OCI-LY1 (cell line): ENCODE data around the gene HACD2.

ENCODE experiments used
- H2AFZ ChIP-seq: fragments of 200-600 bp; sonication (generic), shearing (Covaris generic); 2 replicates; pipeline ENCODE4 v1.6.0; 2014; ENCODE audit warnings: antibody characterized with exemption, mild to moderate bottlenecking, low read length
- H3F3A ChIP-seq: fragments of 200-600 bp; sonication (generic), shearing (Covaris generic); 2 replicates; pipeline ENCODE4 v1.6.0; 2014; ENCODE audit warnings: mild to moderate bottlenecking, antibody characterized with exemption, low read length, moderate library complexity; ENCODE audit not compliant: insufficient read depth
- H3K27ac ChIP-seq: fragments of 200-600 bp; sonication (generic); 2 replicates; pipeline ENCODE4 v1.5.1; 2014; ENCODE audit warnings: low read length, mixed run types, mild to moderate bottlenecking, low read depth; ENCODE audit not compliant: poor library complexity, severe bottlenecking
- H3K27me3 ChIP-seq: fragments of 200-600 bp; sonication (generic); 2 replicates; pipeline ENCODE4 v1.6.0; 2014; ENCODE audit warnings: antibody characterized with exemption, mild to moderate bottlenecking, low read length, moderate library complexity; ENCODE audit not compliant: insufficient read depth
- H3K36me3 ChIP-seq: fragments of 200-600 bp; sonication (generic); 2 replicates; pipeline ENCODE4 v1.6.1; 2014; ENCODE audit warnings: mild to moderate bottlenecking, antibody characterized with exemption, low read length, moderate library complexity, mixed read lengths; ENCODE audit not compliant: insufficient read depth
- H3K4me1 ChIP-seq: fragments of 200-600 bp; sonication (generic); 2 replicates; pipeline ENCODE4 v1.5.1; 2014; ENCODE audit warnings: mild to moderate bottlenecking, low read length, moderate library complexity; ENCODE audit not compliant: insufficient read depth, severe bottlenecking
- H3K4me2 ChIP-seq: fragments of 200-600 bp; sonication (generic), shearing (Covaris generic); 2 replicates; pipeline ENCODE4 v1.6.1; 2014; ENCODE audit warnings: low read length
- H3K4me3 ChIP-seq: fragments of 200-600 bp; sonication (generic); 2 replicates; pipeline ENCODE4 v1.5.1; 2014; ENCODE audit warnings: low read length, low read depth, mild to moderate bottlenecking, mixed read lengths; ENCODE audit not compliant: poor library complexity, severe bottlenecking
- H3K79me2 ChIP-seq: fragments of 200-600 bp; shearing (Covaris generic); 2 replicates; pipeline ENCODE4 v1.6.1; 2016; ENCODE audit warnings: mixed run types, low read length, mixed read lengths; ENCODE audit not compliant: insufficient read depth
- H3K9ac ChIP-seq: fragments of 200-600 bp; sonication (generic), shearing (Covaris generic); 2 replicates; pipeline ENCODE4 v1.6.1; 2014; ENCODE audit warnings: mild to moderate bottlenecking, low read length, mixed read lengths
- H3K9me2 ChIP-seq: fragments of 200-600 bp; sonication (generic), shearing (Covaris generic); 2 replicates; pipeline ENCODE4 v1.6.1; 2014; ENCODE audit warnings: low read depth, mild to moderate bottlenecking, low read length, mixed read lengths
- H3K9me3 ChIP-seq: fragments of 200-600 bp; shearing (Covaris generic); 2 replicates; pipeline ENCODE4 v1.6.1; 2014; ENCODE audit warnings: low read length, mixed read lengths
- H4K20me1 ChIP-seq: fragments of 200-600 bp; sonication (generic), shearing (Covaris generic); 2 replicates; pipeline ENCODE4 v1.6.0; 2016; ENCODE audit warnings: mild to moderate bottlenecking, low read length; ENCODE audit not compliant: insufficient read depth
- CTCF ChIP-seq: fragments of 200-600 bp; sonication (generic), shearing (Covaris generic); IDR thresholded peaks from 2 replicates; pipeline ENCODE4 v1.5.1; 2017; ENCODE audit warnings: mild to moderate bottlenecking, antibody characterized with exemption, low read length, moderate library complexity, mixed read lengths
- EZH2 ChIP-seq: fragments of 200-600 bp; sonication (generic), shearing (Covaris generic); IDR thresholded peaks from 2 replicates; pipeline ENCODE4 v1.8.0; 2017; ENCODE audit warnings: borderline replicate concordance, mixed run types, mild to moderate bottlenecking, antibody characterized with exemption, low read length, moderate library complexity, mixed read lengths

The HACD2 gene

DNA sequence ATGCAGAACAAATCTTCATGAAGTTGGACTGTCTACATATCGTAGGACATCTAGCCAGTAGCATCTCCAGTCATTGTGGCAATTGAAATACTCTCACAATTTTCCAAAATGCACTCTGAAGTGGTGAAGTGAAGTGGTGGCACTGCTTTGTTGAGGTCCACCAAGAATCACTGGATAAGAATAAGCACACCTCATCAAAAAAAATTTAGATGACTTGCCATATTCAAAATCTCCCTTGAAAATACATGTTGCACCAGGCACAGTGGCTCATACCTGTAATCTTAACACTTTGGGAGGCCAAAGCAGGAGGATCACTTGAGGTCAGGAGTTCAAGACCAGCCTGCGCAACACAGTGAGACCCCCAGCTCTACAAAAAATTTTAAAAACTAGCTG is 12.9 kb downstream of the HACD2 start:
- no peak overlapping the region for H3K9ac ChIP-seq
- no peaks in the 10 kb centered on the region for H3K36me3 ChIP-seq
- H3K4me2 ChIP-seq: no peak overlapping the region
- no peaks in the 10 kb centered on the region for H3K27me3 ChIP-seq
- no peak for TF ChIP-seq EZH2
- no peak for TF ChIP-seq CTCF
- H3K4me1 ChIP-seq: peaks cover 17% of the 10 kb centered on the region
- no peak overlapping the region for H2AFZ ChIP-seq
- no peaks in the 10 kb centered on the region for H3K79me2 ChIP-seq
- H3K9me3 ChIP-seq: no peaks in the 10 kb centered on the region
- no peaks in the 10 kb centered on the region for H4K20me1 ChIP-seq
- H3F3A ChIP-seq: no peaks in the 10 kb centered on the region
- no peak overlapping the region for H3K4me3 ChIP-seq
- no peaks in the 10 kb centered on the region for H3K9me2 ChIP-seq
- H3K27ac ChIP-seq: no peak overlapping the region

DNA sequence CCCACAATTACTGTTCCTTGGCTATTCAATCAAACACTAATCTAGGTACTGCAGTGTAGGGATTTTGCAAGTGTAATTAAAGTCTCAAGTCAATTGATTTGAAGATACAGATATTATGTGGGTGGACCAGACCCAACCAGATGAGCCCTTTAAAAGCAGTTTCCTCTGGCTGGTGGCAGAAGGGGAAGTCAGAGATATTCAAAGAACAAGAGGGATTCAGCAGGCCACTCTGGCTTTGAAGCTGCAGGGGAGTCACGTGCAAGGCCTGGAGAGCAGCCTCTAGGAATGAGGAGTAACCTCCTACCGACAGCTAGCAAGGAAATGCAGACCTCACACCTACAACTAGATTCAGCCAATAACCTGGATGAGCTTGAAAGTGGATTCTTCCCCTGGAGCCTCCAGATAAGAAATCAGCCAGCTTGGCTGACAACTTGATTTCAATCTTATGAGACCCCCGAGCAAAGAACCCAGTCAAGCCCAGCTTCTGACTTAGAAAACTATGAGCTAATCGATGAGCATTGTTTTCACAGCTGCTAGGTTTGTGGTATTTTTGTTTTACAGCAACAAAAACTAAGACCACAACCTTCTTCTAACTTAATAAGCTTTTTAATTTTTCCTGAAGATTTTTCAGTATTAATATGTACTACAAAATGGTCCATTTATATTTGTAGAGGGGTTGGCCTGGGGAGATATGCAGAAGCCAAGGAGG is 13.4 kb downstream of the HACD2 start:
- no peak overlapping the region for H3K4me3 ChIP-seq
- H3K79me2 ChIP-seq: no peaks in the 10 kb centered on the region
- H4K20me1 ChIP-seq: no peaks in the 10 kb centered on the region
- no peaks in the 10 kb centered on the region for H3K36me3 ChIP-seq
- H3K27me3 ChIP-seq: no peaks in the 10 kb centered on the region
- H3K27ac ChIP-seq: no peak overlapping the region
- no peak overlapping the region for H3K9ac ChIP-seq
- H3K9me2 ChIP-seq: no peaks in the 10 kb centered on the region
- H2AFZ ChIP-seq: no peak overlapping the region
- peaks cover 13% of the 10 kb centered on the region for H3K4me1 ChIP-seq
- H3K4me2 ChIP-seq: no peak overlapping the region
- TF ChIP-seq EZH2 (no peak), CTCF (no peak)
- H3F3A ChIP-seq: no peaks in the 10 kb centered on the region
- no peaks in the 10 kb centered on the region for H3K9me3 ChIP-seq

- Histone ChIP-seq H3K79me2 (no peaks in the 10 kb centered on the region), H3K36me3 (no peaks in the 10 kb centered on the region), H3K9ac (no peak overlapping the region), H2AFZ (no peak overlapping the region), H3K4me1 (peaks cover 4% of the 10 kb centered on the region), H3K9me2 (no peaks in the 10 kb centered on the region), H3K4me2 (no peak overlapping the region), H3K27me3 (no peaks in the 10 kb centered on the region), H3K4me3 (no peak overlapping the region), H4K20me1 (no peaks in the 10 kb centered on the region), H3K9me3 (no peaks in the 10 kb centered on the region), H3F3A (no peaks in the 10 kb centered on the region), H3K27ac (no peak overlapping the region)
- TF ChIP-seq CTCF: no peak
Measured at GRCh38 chr3:123568875-123569274, 16.0 kb downstream of the HACD2 start.
